ENCODE data around the gene DPAGT1.

DPAGT1 gene

DNA sequence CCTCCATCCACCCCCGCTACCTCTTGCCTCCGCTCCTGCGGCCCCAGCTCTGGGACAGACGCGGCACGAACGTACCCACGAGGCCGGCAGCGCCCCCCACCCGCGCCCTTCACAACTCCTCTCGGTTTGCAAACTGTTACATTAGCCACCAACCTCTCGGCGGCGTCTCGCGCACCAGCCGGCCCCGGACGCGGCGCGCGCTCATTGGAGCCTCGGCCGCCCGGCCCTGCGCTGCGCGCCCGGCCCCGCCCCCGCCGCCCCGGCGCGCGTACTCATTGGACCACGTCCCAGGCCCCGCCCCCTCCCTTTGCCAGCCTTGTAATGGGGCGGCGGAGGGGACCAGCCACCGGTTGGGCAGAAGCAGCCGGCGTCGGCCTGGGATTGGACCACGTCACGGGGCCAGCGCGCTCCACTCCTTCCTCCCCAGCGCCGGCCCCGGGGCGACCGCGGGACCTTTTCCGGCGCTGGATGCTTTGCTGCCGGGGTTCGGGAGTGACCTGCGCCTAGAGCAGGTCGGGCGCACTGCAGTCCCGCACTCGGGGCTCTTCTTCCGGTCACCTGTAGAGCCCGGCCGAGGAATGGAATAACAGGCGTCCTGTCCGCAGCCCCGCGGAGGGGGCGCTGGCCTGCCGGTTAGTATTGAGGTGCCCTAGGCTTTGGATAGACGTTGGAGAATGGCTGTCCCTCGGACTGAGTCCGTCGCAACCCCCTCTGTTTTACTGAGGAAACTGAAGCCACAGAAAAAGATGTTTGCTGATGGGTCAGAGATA is 44.5 kb downstream of the DPAGT1 start, which contains the start of gene HYOU1:
TSS of gene HYOU1 (minus strand) at position 206 of the 770 bp plus-strand sequence. CDS start 1,045 bp downstream, outside the sequence.
- DNase-seq: peak; percentile 98

DNA sequence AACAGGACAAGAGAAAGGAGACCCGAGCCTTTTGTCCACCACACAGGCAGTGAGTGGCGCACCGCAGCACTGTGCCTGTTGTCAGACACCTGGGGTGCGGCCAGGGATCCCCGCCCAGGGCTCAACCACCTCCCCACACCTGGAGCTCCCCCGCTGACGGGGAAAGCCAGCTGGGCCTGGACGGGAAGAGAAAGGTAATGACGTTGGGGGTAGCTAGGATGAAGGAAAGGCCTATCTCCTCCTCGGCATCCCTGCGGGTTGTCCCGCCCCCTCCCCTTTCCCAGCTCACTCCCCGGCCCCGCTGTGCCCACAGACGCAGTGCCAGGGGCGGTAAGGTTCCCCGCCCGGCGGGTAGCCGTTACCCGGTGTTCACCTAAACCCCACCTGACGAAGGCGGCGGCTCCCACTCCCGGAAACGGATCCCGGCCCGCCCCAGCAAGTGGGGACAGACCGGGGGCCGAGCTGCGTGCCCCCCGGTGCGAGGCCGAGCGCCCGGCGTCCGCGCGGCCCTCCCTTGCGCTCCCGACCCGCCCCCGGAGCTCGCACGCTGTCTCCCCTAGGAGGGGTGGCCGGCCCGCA is 45.1 kb downstream of the DPAGT1 start:
- peak; percentile 36 for DNase-seq

GRCh38 chr11:119055901-119056300 is 45.8 kb downstream of the DPAGT1 start:
- DNase-seq: no peak

DNA sequence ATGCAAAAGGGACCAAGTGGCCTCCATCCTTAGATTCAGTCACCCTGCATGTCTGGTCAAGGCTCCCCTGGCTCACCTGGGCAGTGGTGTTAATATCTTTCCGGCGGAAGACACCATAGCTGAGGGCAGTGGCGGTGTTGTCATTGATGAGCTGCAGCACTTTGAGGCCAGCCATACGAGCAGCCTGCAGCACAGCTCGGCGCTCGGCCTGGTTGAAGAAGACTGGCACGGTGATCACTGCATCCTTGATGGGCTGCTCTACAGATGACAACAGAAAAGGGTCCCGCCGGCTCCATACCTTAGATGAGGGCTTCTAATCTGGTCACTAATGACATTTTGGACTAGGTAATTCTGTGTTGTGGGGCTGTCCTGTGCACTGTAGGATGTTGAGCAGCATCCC is 47.2 kb downstream of the DPAGT1 start:
- no peak for DNase-seq

DNA sequence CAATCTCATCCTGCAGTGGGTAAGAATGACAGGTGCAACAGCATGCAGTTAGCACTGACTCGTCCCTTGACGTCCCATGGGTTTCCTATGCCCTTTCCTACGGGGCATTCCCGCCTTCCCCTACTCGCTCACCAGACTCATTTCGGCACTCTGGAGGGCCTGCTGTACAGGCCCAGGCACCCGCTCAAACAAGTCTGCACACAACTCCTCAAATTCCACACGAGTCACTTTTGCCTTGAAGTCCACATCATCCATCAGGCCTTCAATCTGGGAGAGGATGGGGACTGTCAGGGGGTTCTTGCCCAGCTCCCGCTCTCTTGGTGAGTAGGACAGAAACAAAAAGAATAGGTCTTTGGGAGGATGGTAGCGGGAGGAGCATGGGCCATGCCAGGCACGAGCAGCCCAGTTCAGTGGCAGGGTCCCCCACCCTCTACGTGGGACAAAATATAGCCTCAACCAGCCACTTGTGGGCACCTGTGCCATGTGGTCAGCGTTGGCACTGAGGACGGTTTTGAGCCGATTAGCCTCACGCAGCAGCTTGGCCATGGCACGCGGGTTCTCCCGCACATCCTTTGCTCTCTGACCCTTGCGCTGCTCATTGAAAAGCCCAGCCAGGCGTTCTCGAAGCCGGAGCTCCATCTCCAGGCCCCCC is 49.4 kb downstream of the DPAGT1 start:
- no peak for DNase-seq

- no peak for DNase-seq
Observed at GRCh38 chr11:119051440-119052162, 50.1 kb downstream of the DPAGT1 start.

DNA sequence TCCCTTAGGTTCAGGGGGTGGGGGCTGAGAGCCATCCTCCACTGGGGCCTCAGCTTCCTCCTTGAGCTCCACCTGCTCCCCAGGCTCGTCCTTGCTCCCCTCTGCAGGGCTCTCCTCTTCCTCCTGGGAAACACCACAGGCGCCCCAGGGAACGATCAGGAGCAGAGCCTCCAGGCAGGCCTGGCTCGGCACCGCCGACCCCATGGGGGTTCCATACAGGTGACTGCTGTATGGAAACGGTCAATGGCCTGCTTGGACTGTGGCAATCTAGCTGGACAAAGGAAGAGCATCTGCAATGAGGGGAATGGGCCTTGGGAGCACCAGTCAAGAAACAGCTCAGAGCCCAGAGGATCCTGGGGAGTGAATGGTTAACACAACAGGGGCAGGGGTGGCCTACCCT is 52.6 kb downstream of the DPAGT1 start:
- no peak for DNase-seq

- no peak for DNase-seq
Observed at GRCh38 chr11:119048644-119049043, 53.0 kb downstream of the DPAGT1 start.

DNA sequence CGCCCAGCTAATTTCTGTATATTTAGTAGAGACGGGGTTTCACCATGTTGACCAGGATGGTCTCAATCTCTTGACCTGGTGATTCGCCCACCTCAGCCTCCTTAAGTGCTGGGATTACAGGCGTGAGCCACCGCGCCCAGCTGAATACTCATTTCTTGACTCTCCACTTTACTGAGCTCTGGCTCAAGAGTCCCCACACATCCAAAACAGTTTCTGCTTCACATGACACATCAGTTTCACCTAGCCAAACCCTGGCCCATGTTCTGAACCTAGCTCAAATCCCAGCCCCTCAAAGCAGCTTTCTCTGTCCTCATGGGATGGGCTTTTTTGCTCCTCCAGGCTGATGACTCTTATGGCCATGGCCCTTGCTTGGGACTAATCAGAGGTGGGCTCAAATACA is 54.4 kb downstream of the DPAGT1 start:
- no peak for DNase-seq

Measured in activated effector memory CD4-positive, alpha-beta T cell treated with Interleukin-2 at 50 U/mL for 16 hours (primary cell).